Adipose tissue (tissue), 3 donors: ENCODE measurements around the gene RBM41. TPM values are rescaled to one million over a fixed set of nuclear protein-coding genes. Genes with fewer than 3 reads are reported as not detected.
"Not testable (repeated sequence)": the region's sequence is repeated elsewhere in the genome, so short reads cannot be mapped to it uniquely, and the experiment has no call there.

Source experiments
- H3K27ac ChIP-seq: one replicate; pipeline ENCODE4 v1.5.1; 2013; ENCODE audit warnings: low read depth, low read length
- WGBS, 3 donors: extraction: QIAGEN DNeasy Blood & Tissue Kit; methylation state at CpG; one replicate each; pipeline ENCODE4 v1.1.7; 2013; 5-methylcytosine and 5-hydroxymethylcytosine counted together
- polyA plus RNA-seq, 3 donors: library from polyadenylated mRNA; stranded (reverse); fragments of 200-250 nt; gene quantifications; one replicate each; pipeline ENCODE4 v1.2.3, GENCODE V29; 2013
- donor health status: healthy with polysubstance abuse.
- donor health status: Bipolar disorder and iron deficiency.
- donor health status: healthy.

The RBM41 gene
- 1 to 10 TPM; 2.8 to 5.1 (median 4.5) TPM for polyA plus RNA-seq

DNA sequence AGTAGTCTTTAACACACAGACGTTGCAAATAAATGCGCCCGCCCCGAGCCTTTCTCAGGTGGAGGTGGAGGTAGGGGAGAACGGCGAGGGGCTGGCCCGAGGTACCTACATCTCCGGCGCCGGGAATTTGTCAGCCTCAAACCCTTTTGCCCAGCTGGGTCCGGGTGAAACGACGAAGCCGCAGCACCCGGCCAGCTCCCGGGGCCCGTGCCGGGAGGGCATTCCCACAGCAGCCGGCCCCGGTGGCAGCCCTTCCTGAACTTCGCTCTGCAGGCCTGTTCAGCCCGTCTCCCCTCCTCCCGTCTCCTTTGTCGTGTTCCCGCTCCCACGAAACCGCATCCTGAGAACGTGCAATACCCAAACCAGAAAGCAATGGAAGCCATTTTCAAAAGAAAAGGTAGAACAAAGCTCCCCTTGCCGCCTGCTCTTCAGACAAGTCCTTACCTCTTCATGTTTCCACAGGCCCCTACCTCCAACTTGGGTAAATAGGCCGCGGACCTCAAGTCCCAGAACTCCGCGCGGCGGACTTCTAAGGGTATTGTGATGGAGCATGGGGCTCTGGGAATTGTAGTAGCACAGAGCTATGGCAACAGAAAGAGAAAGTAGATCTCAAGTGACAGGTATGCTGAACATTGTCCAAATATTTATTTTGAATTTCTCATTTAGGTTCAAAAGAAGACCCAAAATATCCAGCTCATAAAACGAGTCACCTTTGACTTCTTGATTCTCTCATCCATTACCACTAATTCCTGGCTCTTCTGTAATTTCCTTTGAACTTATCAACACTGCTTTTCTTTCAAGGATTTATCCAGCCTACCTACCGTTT is at the start of gene RBM41:
RBM41 (minus strand) TSS at position 501 of the 826 bp plus-strand sequence; CDS start at position 452, 49 bp downstream.
- H3K27ac ChIP-seq: no peak within 1 kb of the TSS
- 0 to 24% (median 1%) methylated on average over 21 to 37 of the region's 37 CpGs for WGBS, 3 donors

DNA sequence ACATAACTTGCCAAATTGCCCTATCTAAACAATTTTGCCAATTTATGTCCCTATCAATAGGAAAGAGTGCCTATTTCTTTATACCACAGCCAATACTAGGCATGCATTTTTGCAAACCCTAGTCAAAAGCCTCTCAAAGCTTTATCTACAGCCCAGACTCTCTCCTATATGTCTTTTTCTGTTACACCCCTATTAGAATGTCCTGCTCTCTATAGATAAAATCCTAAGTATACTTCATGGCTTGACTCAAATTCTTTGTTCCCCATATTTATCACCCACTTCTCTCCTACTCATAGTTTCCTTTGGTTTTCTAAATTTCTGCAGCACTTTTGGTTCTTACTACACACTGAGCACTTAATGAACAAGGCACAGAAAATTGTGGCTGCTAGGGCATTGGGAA is 49.6 kb upstream of the RBM41 start:
- no peak overlapping the region for H3K27ac ChIP-seq

DNA sequence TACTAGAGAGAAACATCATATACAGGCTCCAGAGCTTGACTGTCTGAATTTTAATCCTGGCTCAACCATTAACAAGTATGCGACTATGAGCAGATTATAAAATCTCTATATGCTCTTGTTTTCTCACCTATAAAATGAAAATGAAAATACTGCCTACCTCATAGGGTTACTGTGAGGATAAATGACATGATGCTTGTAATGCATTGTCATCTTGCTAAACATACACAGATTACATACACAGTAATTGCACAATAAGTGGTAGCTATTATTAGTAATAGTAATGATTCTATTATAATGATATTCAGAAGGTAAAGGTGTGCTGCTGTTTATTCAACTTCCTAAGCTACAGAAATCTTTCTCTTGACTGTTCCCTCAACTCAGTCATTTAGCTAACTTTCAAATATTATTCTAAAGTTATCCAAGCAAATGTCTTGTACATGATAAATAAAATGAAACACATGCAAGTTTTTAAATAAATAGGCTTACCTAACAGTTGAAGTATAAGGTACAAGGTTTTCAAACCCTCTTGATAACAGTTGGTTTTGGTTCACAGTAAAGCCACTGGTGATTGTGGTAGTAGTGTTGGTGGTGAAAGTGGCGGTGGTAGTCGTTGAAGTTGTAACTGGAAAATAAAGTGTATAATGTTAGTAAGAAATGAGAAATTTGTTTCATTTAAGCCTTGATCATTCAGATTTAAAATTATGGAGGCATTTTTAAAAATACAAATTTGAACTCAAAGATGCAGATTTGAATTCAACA is 48.7 kb upstream of the RBM41 start:
- WGBS, 3 donors: 77 to 96% (median 91%) methylated on average over 3 of the region's 3 CpGs
- no peak overlapping the region for H3K27ac ChIP-seq

GRCh38 chrX:107157618-107158017 is 39.0 kb upstream of the RBM41 start:
- 73 to 96% methylated on average over 3 to 4 of the region's 4 CpGs; no CpG with 5 or more reads in 1 of the 3 donors for WGBS, 3 donors
- not testable (repeated sequence) for H3K27ac ChIP-seq

DNA sequence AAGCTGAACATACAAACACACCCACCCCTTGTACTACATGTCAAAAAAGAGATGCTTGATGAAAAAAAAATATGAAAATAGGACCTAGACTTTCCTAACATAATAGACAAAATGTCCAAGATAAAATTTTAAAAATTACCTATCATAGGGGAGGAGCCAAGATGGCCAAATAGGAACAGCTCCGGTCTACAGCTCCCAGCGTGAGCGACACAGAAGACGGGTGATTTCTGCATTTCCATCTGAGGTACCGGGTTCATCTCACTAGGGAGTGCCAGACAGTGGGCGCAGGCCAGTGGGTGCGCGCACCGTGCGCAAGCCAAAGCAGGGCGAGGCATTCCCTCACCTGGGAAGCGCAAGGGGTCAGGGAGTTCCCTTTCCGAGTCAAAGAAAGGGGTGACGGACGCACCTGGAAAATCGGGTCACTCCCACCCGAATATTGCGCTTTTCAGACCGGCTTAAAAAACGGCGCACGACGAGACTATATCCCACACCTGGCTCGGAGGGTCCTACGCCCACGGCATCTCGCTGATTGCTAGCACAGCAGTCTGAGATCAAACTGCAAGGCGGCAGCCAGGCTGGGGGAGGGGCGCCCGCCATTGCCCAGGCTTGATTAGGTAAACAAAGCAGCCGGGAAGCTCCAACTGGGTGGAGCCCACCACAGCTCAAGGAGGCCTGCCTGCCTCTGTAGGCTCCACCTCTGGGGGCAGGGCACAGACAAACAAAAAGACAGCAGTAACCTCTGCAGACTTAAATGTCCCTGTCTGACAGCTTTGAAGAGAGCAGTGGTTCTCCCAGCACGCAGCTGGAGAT is 37.2 kb upstream of the RBM41 start:
- 6 to 41% (median 35%) methylated on average over 11 to 25 of the region's 32 CpGs for WGBS, 3 donors
- H3K27ac ChIP-seq: not testable (repeated sequence)

GRCh38 chrX:107154787-107155620 is 36.4 kb upstream of the RBM41 start:
- H3K27ac ChIP-seq: no peak overlapping the region
- WGBS, 3 donors: 63 to 90% (median 89%) methylated on average over 6 of the region's 6 CpGs

DNA sequence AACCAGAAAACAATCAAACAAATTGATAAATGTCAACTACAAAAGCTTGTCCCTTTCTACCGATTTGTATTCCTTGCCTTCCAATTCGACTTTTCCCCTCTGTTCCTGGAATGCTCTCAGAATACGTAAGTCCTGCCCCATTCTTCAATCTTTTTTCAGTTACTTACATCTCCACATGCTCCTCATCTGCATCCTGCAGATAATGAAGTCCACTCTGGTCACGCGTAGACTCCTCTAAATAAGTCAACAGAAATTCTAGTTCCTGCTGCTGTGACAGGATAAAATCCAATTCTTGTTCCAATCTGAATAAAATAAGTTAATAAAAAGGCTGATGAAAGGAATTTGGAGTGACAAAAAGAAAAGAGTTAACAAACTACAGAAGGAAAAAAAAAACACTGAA is 34.4 kb upstream of the RBM41 start:
- WGBS, 3 donors: 79 to 91% (median 81%) methylated on average over 5 of the region's 5 CpGs
- no peak overlapping the region for H3K27ac ChIP-seq

DNA sequence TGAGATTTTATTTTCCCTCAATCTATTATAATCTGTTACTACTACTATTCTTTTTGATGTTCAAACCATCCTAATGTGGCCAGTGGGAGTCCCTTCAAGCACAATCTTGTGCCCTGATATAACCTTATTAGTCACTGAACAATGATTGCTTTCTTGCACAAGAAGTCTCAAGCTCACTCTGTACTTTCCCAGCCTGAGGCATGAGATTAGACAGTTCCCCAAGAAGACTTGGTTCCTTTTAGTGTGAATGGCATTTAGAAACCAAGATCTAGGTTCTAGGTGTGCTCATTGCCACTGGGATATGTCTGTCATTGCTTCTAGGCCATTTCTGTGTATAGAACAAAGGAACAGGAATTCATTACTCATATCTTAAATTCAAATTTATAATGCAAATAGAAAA is 28.0 kb upstream of the RBM41 start:
- H3K27ac ChIP-seq: no peak overlapping the region

GRCh38 chrX:107135965-107136307 is 17.3 kb upstream of the RBM41 start:
- WGBS, 3 donors: 29 to 83% (median 76%) methylated on average over 1 of the region's 1 CpG
- H3K27ac ChIP-seq: no peak overlapping the region

- WGBS, 3 donors: 58 to 67% (median 60%) methylated on average over 5 of the region's 5 CpGs
- H3K27ac ChIP-seq: no peak overlapping the region
These were observed 16.7 kb upstream of the RBM41 start for GRCh38 chrX:107135049-107135964.

DNA sequence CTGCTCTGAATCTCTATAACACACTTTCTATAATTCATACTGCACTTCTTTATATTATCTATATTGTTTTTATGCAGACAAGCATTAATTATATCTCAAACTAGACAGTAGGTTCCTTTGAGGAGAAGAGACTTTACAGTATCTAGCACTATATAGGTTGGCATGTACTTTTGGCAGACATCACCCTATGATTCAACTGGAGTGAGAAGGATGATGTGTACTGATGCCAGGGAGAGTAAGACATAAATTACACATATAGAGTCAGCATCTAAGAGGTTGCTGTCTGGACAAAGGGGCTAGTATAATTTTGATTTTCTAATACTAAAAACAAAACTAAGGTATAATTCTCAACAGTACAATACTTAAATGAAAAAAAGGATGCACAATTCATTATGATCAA is 5.1 kb upstream of the RBM41 start:
- no peak overlapping the region for H3K27ac ChIP-seq

DNA sequence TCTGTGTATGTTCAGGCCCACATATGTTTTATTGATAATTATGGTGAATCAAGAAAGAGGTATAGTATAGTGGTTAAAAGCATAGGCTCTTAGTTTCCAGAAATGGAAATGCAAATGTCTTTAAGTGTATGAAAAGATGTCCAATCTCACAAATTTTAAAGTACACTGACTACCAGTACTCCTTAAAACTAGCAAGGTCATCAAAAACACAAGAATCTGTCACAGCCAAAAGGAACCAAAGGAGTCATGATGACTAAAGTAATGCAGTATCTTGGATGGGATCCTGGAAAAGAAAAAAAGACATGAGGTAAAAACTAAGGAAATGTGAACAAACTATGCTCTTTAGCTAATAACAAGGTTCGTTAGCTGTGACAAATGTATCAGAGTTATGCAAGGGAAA is 661 bp upstream of the RBM41 start:
- WGBS, 3 donors: 76 to 100% (median 98%) methylated on average over 1 of the region's 1 CpG
- no peak overlapping the region for H3K27ac ChIP-seq

DNA sequence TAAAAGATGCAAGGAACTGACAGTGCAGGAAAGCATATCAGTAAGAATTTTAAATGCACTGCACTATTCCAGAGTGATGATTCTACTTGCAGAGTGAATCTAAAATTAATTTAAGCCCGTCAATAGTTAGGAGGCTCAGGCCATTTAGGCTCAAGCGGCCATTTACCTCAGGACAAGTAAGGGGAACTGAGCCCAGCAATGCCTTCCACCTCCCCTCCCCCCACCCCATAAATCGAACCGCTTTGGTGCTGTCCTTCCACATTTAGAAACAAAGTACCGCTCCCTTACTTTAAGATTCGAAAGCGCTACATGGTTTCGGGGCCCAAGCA is 665 bp downstream of the RBM41 start:
- no peak overlapping the region for H3K27ac ChIP-seq
- 1 to 22% (median 1%) methylated on average over 8 of the region's 8 CpGs for WGBS, 3 donors

GRCh38 chrX:107107459-107107858 is 11.2 kb downstream of the RBM41 start:
- WGBS, 3 donors: 89 to 100% (median 97%) methylated on average over 1 of the region's 1 CpG
- no peak overlapping the region for H3K27ac ChIP-seq

DNA sequence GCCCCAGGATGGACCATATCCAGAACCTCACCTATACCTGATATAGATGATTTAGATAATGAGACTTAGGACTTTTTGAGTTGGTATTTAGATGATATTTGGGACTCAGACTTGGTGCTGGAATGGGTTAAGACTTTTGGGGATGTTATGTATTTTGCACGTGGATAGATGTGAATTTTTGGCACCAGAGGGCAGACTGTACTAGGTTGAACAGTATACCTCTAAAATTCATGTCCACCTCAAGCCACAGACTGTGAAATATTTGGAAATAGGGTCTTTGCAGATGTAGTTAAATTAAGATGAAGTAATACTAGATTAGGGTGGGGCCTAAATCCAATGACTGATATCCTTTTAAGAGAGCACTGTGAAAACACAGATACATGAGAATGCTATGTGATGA is 15.6 kb downstream of the RBM41 start:
- 7 to 49% (median 17%) methylated on average over 1 of the region's 1 CpG for WGBS, 3 donors

DNA sequence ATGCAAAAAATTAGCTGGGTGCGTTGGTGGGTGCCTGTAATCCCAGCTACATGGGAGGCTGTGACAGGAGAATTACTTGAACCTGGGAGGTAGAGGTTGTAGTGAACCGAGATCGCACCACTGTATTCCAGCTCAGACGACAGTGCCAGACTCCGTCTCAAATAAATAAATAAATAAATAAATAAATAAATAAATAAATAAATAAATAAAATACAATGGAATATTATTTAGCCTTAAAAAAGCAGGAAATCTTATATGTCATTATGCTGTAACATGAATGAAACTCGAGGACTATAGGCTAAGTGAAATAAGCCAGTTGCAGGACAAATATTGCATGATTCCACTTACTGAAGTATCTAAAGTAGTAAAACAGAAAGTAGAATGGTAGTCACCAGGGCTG is 42.5 kb downstream of the RBM41 start:
- no peak overlapping the region for H3K27ac ChIP-seq
- WGBS, 3 donors: 89 to 100% (median 97%) methylated on average over 6 of the region's 6 CpGs

More for the DNA sequence above, 15.6 kb downstream of the RBM41 start:
- no peak overlapping the region for H3K27ac ChIP-seq

DNA sequence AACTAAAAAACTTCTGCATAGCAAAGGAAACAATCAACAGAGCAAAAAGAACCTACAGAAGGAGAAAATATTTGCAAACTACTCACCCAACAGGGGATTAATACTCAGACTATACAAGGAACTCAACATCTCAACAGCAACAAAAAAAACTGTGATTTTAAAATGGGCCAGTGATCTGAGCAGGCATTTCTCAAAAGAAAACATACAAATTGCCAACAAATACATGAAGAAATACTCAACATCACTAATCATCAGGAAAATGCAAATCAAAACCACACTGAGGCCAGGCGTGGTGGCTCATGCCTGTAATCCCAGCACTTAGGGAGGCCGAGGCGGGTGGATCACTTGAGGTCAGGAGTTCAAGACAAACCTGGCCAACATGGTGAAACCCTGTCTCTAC is 60.9 kb downstream of the RBM41 start:
- H3K27ac ChIP-seq: not testable (repeated sequence)
- WGBS, 3 donors: 88 to 94% (median 93%) methylated on average over 3 of the region's 3 CpGs
